WERI-Rb-1 (cell line): ENCODE data around the gene PPIE.
"Not testable (repeated sequence)": the region's sequence is repeated elsewhere in the genome, so short reads cannot be mapped to it uniquely, and the experiment has no call there.

Experiments
- DNase-seq: peaks from one replicate; pipeline ENCODE4 v3.0.0-alpha.2; 2020
- H3K27ac ChIP-seq: fragments of 250-450 bp; sonication (Bioruptor Pico); 2 replicates; pipeline ENCODE4 v1.5.1; 2020; ENCODE audit warnings: mild to moderate bottlenecking, moderate library complexity
- H3K27me3 ChIP-seq: fragments of 250-450 bp; sonication (Bioruptor Pico); 2 replicates; pipeline ENCODE4 v1.5.1; 2021; ENCODE audit warnings: mild to moderate bottlenecking, low read depth, moderate library complexity; ENCODE audit not compliant: insufficient read depth, severe bottlenecking
- H3K36me3 ChIP-seq: fragments of 250-450 bp; sonication (Bioruptor Pico); 2 replicates; pipeline ENCODE4 v1.5.1; 2020; ENCODE audit warnings: mild to moderate bottlenecking, moderate library complexity
- H3K4me3 ChIP-seq: 2 replicates; pipeline ENCODE4 v1.5.1; 2011; ENCODE audit warnings: low read depth, mild to moderate bottlenecking, control low read depth, low read length
- H3K9me3 ChIP-seq: fragments of 250-450 bp; sonication (Bioruptor Pico); 2 replicates; pipeline ENCODE4 v1.5.1; 2021; ENCODE audit warnings: mild to moderate bottlenecking, moderate library complexity; ENCODE audit not compliant: severe bottlenecking
- CTCF ChIP-seq: IDR thresholded peaks from 2 replicates; pipeline ENCODE4 v1.5.1; 2011; ENCODE audit warnings: low read depth, mild to moderate bottlenecking, control low read depth, inconsistent platforms, low read length

Gene PPIE

GRCh38 chr1:39779137-39779536 lies 40.5 kb downstream of the PPIE start:
- H3K36me3 ChIP-seq: no peaks in the 10 kb centered on the region
- no peak overlapping the region for H3K27ac ChIP-seq
- no peak overlapping the region for H3K4me3 ChIP-seq
- H3K9me3 ChIP-seq: no peaks in the 10 kb centered on the region
- H3K27me3 ChIP-seq: no peaks in the 10 kb centered on the region
- no peak for TF ChIP-seq CTCF
- DNase-seq: no peak

- DNase-seq: no peak
- no peak for TF ChIP-seq CTCF
- H3K27ac ChIP-seq: no peak overlapping the region
- no peaks in the 10 kb centered on the region for H3K9me3 ChIP-seq
- H3K36me3 ChIP-seq: no peaks in the 10 kb centered on the region
- H3K27me3 ChIP-seq: no peaks in the 10 kb centered on the region
- no peak overlapping the region for H3K4me3 ChIP-seq
Observed at GRCh38 chr1:39779821-39780220, 41.1 kb downstream of the PPIE start.

- no peak for TF ChIP-seq CTCF
- no peaks in the 10 kb centered on the region for H3K27me3 ChIP-seq
- H3K4me3 ChIP-seq: no peak overlapping the region
- no peak overlapping the region for H3K27ac ChIP-seq
- no peak for DNase-seq
- no peaks in the 10 kb centered on the region for H3K9me3 ChIP-seq
- H3K36me3 ChIP-seq: no peaks in the 10 kb centered on the region
Observed at GRCh38 chr1:39781349-39781715, 42.6 kb downstream of the PPIE start.

GRCh38 chr1:39782103-39782502 lies 43.4 kb downstream of the PPIE start:
- H3K27me3 ChIP-seq: no peaks in the 10 kb centered on the region
- no peak for TF ChIP-seq CTCF
- no peaks in the 10 kb centered on the region for H3K36me3 ChIP-seq
- no peak for DNase-seq
- H3K27ac ChIP-seq: no peak overlapping the region
- H3K9me3 ChIP-seq: no peaks in the 10 kb centered on the region
- no peak overlapping the region for H3K4me3 ChIP-seq

GRCh38 chr1:39782685-39783084 lies 44.0 kb downstream of the PPIE start:
- H3K9me3 ChIP-seq, H3K27me3 ChIP-seq, H3K36me3 ChIP-seq, H3K4me3 ChIP-seq, DNase-seq, H3K27ac ChIP-seq: not testable (repeated sequence)

GRCh38 chr1:39786303-39787107 lies 47.8 kb downstream of the PPIE start:
- not testable (repeated sequence) for H3K4me3 ChIP-seq, H3K27me3 ChIP-seq, DNase-seq, H3K27ac ChIP-seq, H3K36me3 ChIP-seq, H3K9me3 ChIP-seq

GRCh38 chr1:39787108-39787375 lies 48.4 kb downstream of the PPIE start:
- H3K36me3 ChIP-seq, H3K27me3 ChIP-seq, DNase-seq, H3K4me3 ChIP-seq, H3K27ac ChIP-seq, H3K9me3 ChIP-seq: not testable (repeated sequence)
